GM23338 (cell line): Measurements from ENCODE around the gene ACCSL. TPM values are rescaled to one million over a fixed set of nuclear protein-coding genes. Genes with fewer than 3 reads are reported as not detected.

Experiments used
- ATAC-seq: fragments of 200-7000 bp; cut with Tn5 transposase; 3 replicates; pipeline ENCODE4 v1.9.1; 2020
- DNase-seq: peaks from one replicate; pipeline ENCODE4 v3.0.0-alpha.2; 2015; ENCODE audit warnings: low spot score
- H2AFZ ChIP-seq: fragments of 200-600 bp; sonication (generic); 2 replicates; pipeline ENCODE4 v1.8.0; 2016; ENCODE audit warnings: antibody characterized with exemption, mild to moderate bottlenecking, moderate library complexity
- H3F3A ChIP-seq: fragments of 200-600 bp; sonication (generic); replicated peaks from 2 replicates; pipeline ENCODE4 v1.8.0; 2017; ENCODE audit warnings: antibody characterized with exemption, mixed run types, low read depth
- H3K27ac ChIP-seq: fragments of 200-600 bp; sonication (generic); 2 replicates; pipeline ENCODE4 v1.6.1; 2016; ENCODE audit warnings: low read depth
- H3K27me3 ChIP-seq: fragments of 200-600 bp; sonication (generic); 2 replicates; pipeline ENCODE4 v1.8.0; 2016; ENCODE audit warnings: mild to moderate bottlenecking, mixed run types, moderate library complexity; ENCODE audit not compliant: insufficient read depth
- H3K36me3 ChIP-seq: fragments of 200-600 bp; sonication (generic); 2 replicates; pipeline ENCODE4 v1.8.0; 2016; ENCODE audit warnings: mild to moderate bottlenecking; ENCODE audit not compliant: insufficient read depth
- H3K4me1 ChIP-seq: fragments of 200-600 bp; sonication (generic); 2 replicates; pipeline ENCODE4 v1.8.0; 2016; ENCODE audit warnings: mild to moderate bottlenecking, moderate library complexity; ENCODE audit not compliant: insufficient read depth
- H3K4me2 ChIP-seq: fragments of 200-600 bp; sonication (generic); 2 replicates; pipeline ENCODE4 v1.7.1; 2017; ENCODE audit warnings: mixed run types
- H3K4me3 ChIP-seq: fragments of 200-600 bp; sonication (generic); 2 replicates; pipeline ENCODE4 v1.6.1; 2016; ENCODE audit warnings: mixed run types
- H3K79me2 ChIP-seq: fragments of 200-600 bp; sonication (generic); replicated peaks from 2 replicates; pipeline ENCODE4 v1.8.0; 2017; ENCODE audit warnings: mild to moderate bottlenecking; ENCODE audit not compliant: insufficient read depth
- H3K9me2 ChIP-seq: fragments of 200-600 bp; sonication (generic); 2 replicates; pipeline ENCODE4 v1.8.0; 2017; ENCODE audit not compliant: insufficient read depth
- H4K20me1 ChIP-seq: fragments of 200-600 bp; sonication (generic); replicated peaks from 2 replicates; pipeline ENCODE4 v1.8.0; 2017; ENCODE audit warnings: mild to moderate bottlenecking; ENCODE audit not compliant: insufficient read depth
- H3K27ac Mint-ChIP-seq: 2 replicates; pipeline ENCODE4 v1.8.0; 2020; ENCODE audit warnings: inconsistent platforms, mild to moderate bottlenecking, moderate library complexity, mixed read lengths
- H3K27me3 Mint-ChIP-seq: 3 replicates; pipeline ENCODE4 v1.8.0; 2022; ENCODE audit warnings: low read depth, mild to moderate bottlenecking, moderate library complexity, mixed read lengths, inconsistent platforms; ENCODE audit not compliant: insufficient read depth, poor library complexity
- H3K36me3 Mint-ChIP-seq: 3 replicates; pipeline ENCODE4 v1.8.0; 2021; ENCODE audit warnings: low read depth, mild to moderate bottlenecking, inconsistent platforms, moderate library complexity, mixed read lengths
- H3K4me1 Mint-ChIP-seq: 3 replicates; pipeline ENCODE4 v1.8.0; 2020; ENCODE audit warnings: mild to moderate bottlenecking, inconsistent platforms, mixed read lengths
- H3K4me3 Mint-ChIP-seq: 3 replicates; pipeline ENCODE4 v1.8.0; 2021; ENCODE audit warnings: moderate library complexity, mild to moderate bottlenecking, inconsistent platforms, mixed read lengths
- H3K9me3 Mint-ChIP-seq: 3 replicates; pipeline ENCODE4 v1.8.0; 2020; ENCODE audit warnings: moderate library complexity, mild to moderate bottlenecking, inconsistent platforms, mixed read lengths
- CREB1 ChIP-seq: fragments of 250-450 bp; sonication (Bioruptor Pico); IDR thresholded peaks from 2 replicates; pipeline ENCODE4 v1.5.0; 2020; ENCODE audit warnings: low read depth, mild to moderate bottlenecking, moderate library complexity
- CTCF ChIP-seq, 2 experiments: fragments of 200-600 bp in 1 of 2; sonication (generic) in 1 of 2; conservative IDR thresholded peaks; 2 replicates each; pipeline versions ENCODE4 v1.5.1 to v1.6.1; 2016 to 2017; ENCODE audit warnings: antibody characterized with exemption in 2 of 2, low read depth in 2 of 2, mild to moderate bottlenecking in 2 of 2, moderate library complexity in 1 of 2
- EZH2 ChIP-seq: fragments of 200-600 bp; sonication (generic); IDR thresholded peaks from one replicate; pipeline ENCODE4 v1.8.0; 2017; ENCODE audit warnings: antibody characterized with exemption, mild to moderate bottlenecking, low read depth; ENCODE audit not compliant: unreplicated experiment
- EZH2phosphoT487 ChIP-seq: fragments of 200-600 bp; sonication (generic); IDR thresholded peaks from one replicate; pipeline ENCODE4 v1.8.1; 2018; ENCODE audit warnings: antibody characterized with exemption; ENCODE audit not compliant: unreplicated experiment
- JUNB ChIP-seq: IDR thresholded peaks from one replicate; pipeline ENCODE4 v1.6.1; 2016; ENCODE audit warnings: antibody characterized with exemption; ENCODE audit not compliant: unreplicated experiment
- NANOG ChIP-seq: IDR thresholded peaks from 2 replicates; pipeline ENCODE4 v1.6.1; 2016; ENCODE audit warnings: antibody characterized with exemption, borderline replicate concordance
- REST ChIP-seq: IDR thresholded peaks from one replicate; pipeline ENCODE4 v1.6.1; 2018; ENCODE audit warnings: antibody characterized with exemption; ENCODE audit not compliant: unreplicated experiment
- STAT1 ChIP-seq: IDR thresholded peaks from one replicate; pipeline ENCODE4 v1.6.1; 2016; ENCODE audit warnings: antibody characterized with exemption; ENCODE audit not compliant: unreplicated experiment
- ZNF114 ChIP-seq: fragments of 250-450 bp; sonication (Bioruptor Pico); IDR thresholded peaks from 2 replicates; pipeline ENCODE4 v1.5.0; 2020; ENCODE audit warnings: mild to moderate bottlenecking, moderate library complexity
- ZNF331 ChIP-seq: fragments of 250-450 bp; sonication (Bioruptor Pico); IDR thresholded peaks from 2 replicates; pipeline ENCODE4 v1.5.0; 2020; ENCODE audit warnings: low read depth, mild to moderate bottlenecking, moderate library complexity
- ZNF462 ChIP-seq: fragments of 250-450 bp; sonication (Bioruptor Pico); IDR thresholded peaks from 2 replicates; pipeline ENCODE4 v1.5.0; 2020; ENCODE audit warnings: mild to moderate bottlenecking, moderate library complexity
- polyA plus RNA-seq: library from polyadenylated mRNA; unstranded; fragments of >200 nt; fragmentation: Nextera tagmentation; extraction: Ambion mirVana; gene quantifications from 2 replicates; pipeline ENCODE4 v1.2.1, GENCODE V29; 2016
- total RNA-seq: library from RNA; depleted of rRNA; stranded (reverse); fragments of >200 nt; shearing (Covaris generic); gene quantifications from 2 replicates; pipeline ENCODE4 v1.2.3, GENCODE V29; 2014
- TF ChIP-seq, protein P1 (sequence below): IDR thresholded peaks from 2 replicates; pipeline ENCODE4 v1.6.1; 2016; ENCODE audit warnings: antibody characterized with exemption

Gene ACCSL
- total and polyA plus RNA-seq, 2 experiments from 2014 or later, result not detected

DNA sequence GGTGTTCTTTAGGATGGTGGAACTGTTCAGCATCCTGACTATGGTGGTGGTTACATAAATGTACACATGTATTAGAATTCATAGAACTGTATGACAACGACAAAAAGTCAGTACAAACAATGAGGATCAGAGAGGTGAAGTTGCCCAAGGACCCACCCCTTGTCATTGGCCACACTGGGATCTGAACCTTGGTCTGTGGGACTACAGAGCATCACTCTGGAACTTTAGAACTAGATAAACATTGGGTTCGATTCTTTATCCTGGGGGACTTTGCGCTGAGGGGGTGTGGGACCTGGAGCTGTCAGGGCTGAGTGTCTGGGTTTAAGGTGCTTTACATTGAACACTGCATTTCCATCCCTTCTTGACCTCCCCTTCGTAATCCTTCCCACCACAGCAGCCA, 34.9 kb downstream of the ACCSL start (continued):
- TF ChIP-seq ZNF331 (CRISPR knock-in tag), result no peak
- no peak for TF ChIP-seq REST
- no peak for TF ChIP-seq JUNB
- no peak for TF ChIP-seq EZH2
- TF ChIP-seq CREB1 (CRISPR knock-in tag), result no peak
- no peak for TF ChIP-seq STAT1
- no peak for TF ChIP-seq NANOG
- TF ChIP-seq, protein P1, sequence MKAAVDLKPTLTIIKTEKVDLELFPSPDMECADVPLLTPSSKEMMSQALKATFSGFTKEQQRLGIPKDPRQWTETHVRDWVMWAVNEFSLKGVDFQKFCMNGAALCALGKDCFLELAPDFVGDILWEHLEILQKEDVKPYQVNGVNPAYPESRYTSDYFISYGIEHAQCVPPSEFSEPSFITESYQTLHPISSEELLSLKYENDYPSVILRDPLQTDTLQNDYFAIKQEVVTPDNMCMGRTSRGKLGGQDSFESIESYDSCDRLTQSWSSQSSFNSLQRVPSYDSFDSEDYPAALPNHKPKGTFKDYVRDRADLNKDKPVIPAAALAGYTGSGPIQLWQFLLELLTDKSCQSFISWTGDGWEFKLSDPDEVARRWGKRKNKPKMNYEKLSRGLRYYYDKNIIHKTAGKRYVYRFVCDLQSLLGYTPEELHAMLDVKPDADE, result no peak
- no peak for TF ChIP-seq CTCF (conservative IDR thresholded peaks at IDR 0.05; ENCODE audit: low read depth in 2 of 2)
- TF ChIP-seq ZNF114, result no peak

DNA sequence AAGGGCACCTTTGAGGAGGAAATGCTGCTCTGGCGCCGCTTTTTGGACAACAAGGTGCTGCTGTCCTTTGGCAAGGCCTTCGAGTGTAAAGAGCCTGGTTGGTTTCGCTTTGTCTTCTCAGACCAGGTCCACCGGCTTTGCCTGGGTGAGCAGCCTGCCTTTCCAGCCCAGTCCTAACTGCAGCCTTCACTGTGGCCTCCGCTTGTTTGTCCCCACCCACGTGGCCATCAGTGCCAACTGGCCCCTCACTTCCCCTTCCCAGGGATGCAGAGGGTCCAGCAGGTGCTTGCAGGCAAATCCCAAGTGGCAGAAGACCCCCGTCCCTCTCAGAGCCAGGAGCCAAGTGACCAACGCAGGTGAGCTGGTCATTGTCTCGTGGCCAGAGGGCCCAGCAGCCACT, 35.7 kb downstream of the ACCSL start:
- H3K27me3 Mint-ChIP-seq, result no peaks in the 10 kb centered on the region
- Histone ChIP-seq H3K27me3 (no peaks in the 10 kb centered on the region), H3K36me3 (no peaks in the 10 kb centered on the region), H3K4me3 (no peak overlapping the region), H3K9me2 (peaks cover 4% of the 10 kb centered on the region; the same call in 1 of the 2 replicates), H3K4me2 (no peak overlapping the region), H2AFZ (no peak overlapping the region), H3K79me2 (no peaks in the 10 kb centered on the region), H3F3A (no peaks in the 10 kb centered on the region), H3K4me1 (no peaks in the 10 kb centered on the region), H3K27ac (no peak overlapping the region), H4K20me1 (no peaks in the 10 kb centered on the region)
- peaks cover 23% of the 10 kb centered on the region for H3K36me3 Mint-ChIP-seq
- H3K27ac Mint-ChIP-seq, result no peak overlapping the region
- H3K4me3 Mint-ChIP-seq, result no peak overlapping the region
- H3K9me3 Mint-ChIP-seq, result peaks cover 11% of the 10 kb centered on the region; the same call in 2 of the 3 replicates
- ATAC-seq, result no peak
- no peak for DNase-seq
- 0 out of 3 replicates have a peak, but pooled peaks cover 4% of the 10 kb centered on the region for H3K4me1 Mint-ChIP-seq
- TF ChIP-seq ZNF462 (no peak), EZH2phosphoT487 (no peak), EZH2 (no peak), STAT1 (no peak)
- TF ChIP-seq, protein P1, result no peak
